ENCODE measurements around the gene NTHL1.

GRCh38 chr16:2028146-2028545 lies 19.5 kb downstream of the NTHL1 start:
- TF ChIP-seq PRDM15 (CRISPR knock-in tag; IDR thresholded peaks at IDR 0.05): no peak
- TF ChIP-seq CTCF (IDR thresholded peaks at IDR 0.05): no peak
- TF ChIP-seq MAX (CRISPR knock-in tag; IDR thresholded peaks at IDR 0.05): no peak
- no peak for TF ChIP-seq FOXK1 (CRISPR knock-in tag; IDR thresholded peaks at IDR 0.05)
- TF ChIP-seq IRF1 (CRISPR knock-in tag; IDR thresholded peaks at IDR 0.05): no peak
- no peak for TF ChIP-seq NR2C2 (CRISPR knock-in tag; IDR thresholded peaks at IDR 0.05)
- TF ChIP-seq ATF2 (CRISPR knock-in tag; IDR thresholded peaks at IDR 0.05; ENCODE audit: borderline replicate concordance, low read depth): no peak
